ENCODE measurements around the gene GNAT2. TPM values are rescaled to one million over a fixed set of nuclear protein-coding genes. Genes with fewer than 3 reads are reported as not detected.

The GNAT2 gene
- total RNA-seq, 1 experiment from 2014 or later: 0.20 TPM

DNA sequence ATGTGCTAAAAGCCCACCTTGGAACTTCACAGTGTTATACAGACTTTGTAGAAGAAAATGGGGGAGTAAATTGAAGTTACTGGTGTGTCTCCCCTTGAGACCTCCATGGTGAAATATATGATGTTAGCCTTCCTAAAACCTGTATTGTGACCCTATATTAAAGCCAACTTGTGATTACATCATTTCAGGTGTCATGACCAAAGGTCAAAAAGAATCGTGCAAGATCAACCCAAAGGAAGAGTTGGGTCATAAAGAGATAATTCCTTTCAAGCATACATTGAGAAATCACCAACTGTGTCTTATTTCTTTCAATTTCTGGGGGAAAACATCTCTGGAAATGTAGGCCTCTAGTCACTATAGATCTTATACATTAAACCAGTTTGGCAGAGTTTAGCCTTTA, 34.6 kb downstream of the GNAT2 start:
- no peak for DNase-seq
- Histone ChIP-seq H3K18ac (ENCODE audit: insufficient read length, low read depth, low read length) (no peak overlapping the region), H3K27me3 (ENCODE audit: insufficient read depth, low read length) (no peaks in the 10 kb centered on the region), H3K23ac (ENCODE audit: insufficient read length, low read depth, low read length) (no peak overlapping the region), H2BK20ac (ENCODE audit: low read depth, low read length, poor library complexity, severe bottlenecking) (no peak overlapping the region), H3K4me2 (ENCODE audit: insufficient read depth, insufficient read length, low read length) (no peak overlapping the region), H2BK12ac (ENCODE audit: insufficient read length, low read depth, low read length) (no peak overlapping the region), H3K23me2 (ENCODE audit: insufficient read length, low read depth, low read length, poor library complexity, severe bottlenecking) (no peaks in the 10 kb centered on the region), H3K4me1 (ENCODE audit: insufficient read depth, low read length) (no peaks in the 10 kb centered on the region), H3K9me3 (ENCODE audit: control insufficient read depth, low read depth, low read length) (no peaks in the 10 kb centered on the region), H4K8ac (replicated peaks; ENCODE audit: insufficient read length, low read depth, low read length) (no peak overlapping the region), H2BK120ac (ENCODE audit: low read depth, low read length, poor library complexity, severe bottlenecking) (no peak overlapping the region), H3K27ac (ENCODE audit: insufficient read length, low read depth, low read length) (no peak overlapping the region), H3K79me1 (ENCODE audit: insufficient read depth, low read depth, low read length, poor library complexity, severe bottlenecking) (no peaks in the 10 kb centered on the region), H2BK5ac (ENCODE audit: insufficient read length, low read length) (no peak overlapping the region), H3K14ac (ENCODE audit: insufficient read depth, low read length) (no peak overlapping the region), H4K91ac (ENCODE audit: insufficient read length, low read depth, low read length) (no peak overlapping the region), H3K79me2 (ENCODE audit: insufficient read depth, low read length) (no peaks in the 10 kb centered on the region), H2BK15ac (ENCODE audit: low read depth, low read length) (no peak overlapping the region), H4K5ac (ENCODE audit: insufficient read length, low read depth, low read length) (no peak overlapping the region), H3K9ac (ENCODE audit: extremely low read depth, insufficient read length, low read length) (no peak overlapping the region), H3K4ac (ENCODE audit: low read depth, low read length) (no peak overlapping the region), H4K20me1 (ENCODE audit: control insufficient read depth, insufficient read depth, insufficient read length) (no peaks in the 10 kb centered on the region), H2AFZ (ENCODE audit: low read length) (no peak overlapping the region), H3T11ph (ENCODE audit: low read length) (no peak overlapping the region), H3K56ac (ENCODE audit: insufficient read length, low read depth, low read length) (no peak overlapping the region), H2AK5ac (ENCODE audit: insufficient read length, low read length) (no peak overlapping the region)
- Mint-ChIP-seq H3K4me1 (no peaks in the 10 kb centered on the region), H3K4me3 (no peak overlapping the region), H3K27ac (no peak overlapping the region), H3K27me3 (ENCODE audit: low read depth) (no peaks in the 10 kb centered on the region), H3K9me3 (no peaks in the 10 kb centered on the region), H3K36me3 (ENCODE audit: insufficient read depth in 1 of 3, low read depth in 3 of 3) (peaks cover 20 to 66% (median 64%) of the 10 kb centered on the region in 3 experiments; a peak in 6 of 7 replicates)
- no peak for TF ChIP-seq CTCF (conservative IDR thresholded peaks at IDR 0.05)
- no CpG with 5 or more reads among the region's 1 CpG for WGBS (ENCODE audit: extremely low coverage, insufficient read length, low lambda C conversion rate)
